T-cell (primary cell): Measurements from ENCODE around the gene LIN37. TPM values are rescaled to one million over a fixed set of nuclear protein-coding genes. Genes with fewer than 3 reads are reported as not detected.
A peak's percentile ranks its signal among the peaks of the same experiment; 100 is the strongest.

ENCODE experiments used
- ATAC-seq, 4 experiments: fragments of 200-7000 bp in 3 of 4; fragments of 150-1000 bp in 1 of 4; cut with Tn5 transposase; replicated peaks in 1 of 4; 1 replicate in 3 of 4; 2 replicates in 1 of 4; pipeline ENCODE4 v1.10.0; 2021; ENCODE audit warnings: moderate library complexity in 3 of 4, mild to moderate bottlenecking in 2 of 4, moderate number of reproducible peaks in 1 of 4
- CTCF ChIA-PET, 2 donors: fragments of 300-600 bp; sonication (Branson Sonifier 250); formaldehyde crosslinking; loops; one replicate each; lab custom pipeline; 2022; ENCODE audit warnings: antibody characterized with exemption in 2 of 2; lab: Charles Lee
- POLR2A ChIA-PET, 2 donors: fragments of 300-600 bp; sonication (Branson Sonifier 250); formaldehyde crosslinking; loops; one replicate each; lab custom pipeline; 2022; ENCODE audit warnings: antibody characterized with exemption in 2 of 2; lab: Charles Lee
- DNase-seq, 35 experiments: peaks; one replicate each; pipeline versions ENCODE4 v3.0.0 to v3.0.0-alpha.2; 2013 to 2023
- H3K27ac ChIP-seq: one replicate; pipeline ENCODE4 v1.5.1; 2013; ENCODE audit warnings: low read length
- H3K27me3 ChIP-seq, 2 experiments: replicated peaks in 1 of 2; 1 replicate in 1 of 2; 2 replicates in 1 of 2; pipeline versions ENCODE4 v1.6.1 to v1.7.0; 2013; ENCODE audit warnings: low read length in 1 of 2, mixed read lengths in 1 of 2; ENCODE audit not compliant: control insufficient read depth in 2 of 2, insufficient read depth in 2 of 2; ENCODE audit errors: extremely low read depth in 1 of 2
- H3K36me3 ChIP-seq, 2 donors: 1 replicate in 1 of 2; 2 replicates in 1 of 2; pipeline versions ENCODE4 v1.6.1 to v1.7.0; 2013; ENCODE audit warnings: low read length in 1 of 2; ENCODE audit not compliant: control insufficient read depth in 2 of 2, insufficient read depth in 1 of 2; ENCODE audit errors: extremely low read depth in 1 of 2
- H3K4me1 ChIP-seq, 2 experiments: 1 replicate in 1 of 2; 2 replicates in 1 of 2; pipeline versions ENCODE4 v1.6.1 to v1.7.0; 2013; ENCODE audit warnings: low read length in 2 of 2, mixed read lengths in 1 of 2; ENCODE audit not compliant: insufficient read depth in 2 of 2, control insufficient read depth in 1 of 2; ENCODE audit errors: extremely low read depth in 1 of 2
- H3K4me3 ChIP-seq, 2 donors: 1 replicate in 1 of 2; 2 replicates in 1 of 2; pipeline versions ENCODE4 v1.5.1 to v1.7.0; 2013; ENCODE audit warnings: mild to moderate bottlenecking in 2 of 2, low read length in 1 of 2, moderate library complexity in 1 of 2; ENCODE audit not compliant: control insufficient read depth in 1 of 2; ENCODE audit errors: extremely low read depth in 1 of 2
- H3K9me3 ChIP-seq: 2 replicates; pipeline ENCODE4 v1.7.0; 2013
- H3K27ac Mint-ChIP-seq, 2 donors: one replicate each; pipeline ENCODE4 v1.8.0; 2020 to 2021; ENCODE audit warnings: mild to moderate bottlenecking in 2 of 2, mixed read lengths in 2 of 2
- H3K27me3 Mint-ChIP-seq, 2 donors: one replicate each; pipeline ENCODE4 v1.8.0; 2021 to 2022; ENCODE audit warnings: mixed read lengths in 2 of 2
- H3K36me3 Mint-ChIP-seq: one replicate; pipeline ENCODE4 v1.8.0; 2021; ENCODE audit warnings: mixed read lengths
- H3K4me1 Mint-ChIP-seq, 3 donors: one replicate each; pipeline ENCODE4 v1.8.0; 2020 to 2022; ENCODE audit warnings: mixed read lengths in 3 of 3, mild to moderate bottlenecking in 1 of 3
- H3K4me3 Mint-ChIP-seq, 3 donors: one replicate each; pipeline ENCODE4 v1.8.0; 2020 to 2022; ENCODE audit warnings: mild to moderate bottlenecking in 3 of 3, mixed read lengths in 3 of 3, moderate library complexity in 3 of 3
- H3K9me3 Mint-ChIP-seq, 3 donors: one replicate each; pipeline ENCODE4 v1.8.0; 2020 to 2022; ENCODE audit warnings: mixed read lengths in 3 of 3
- WGBS: methylation state at CpG from one replicate; pipeline ENCODE4 v1.1.5; 2013; ENCODE audit warnings: missing lambda C conversion rate; ENCODE audit not compliant: insufficient coverage; 5-methylcytosine and 5-hydroxymethylcytosine counted together
- total RNA-seq, 35 experiments: library from RNA in 6 of 35; stranded (reverse) in 6 of 35; fragments of 120-200 nt in 1 of 35; gene quantifications; one replicate each; pipeline versions ENCODE4 v1.2.1 to v1.2.4 and lab custom pipeline; 2013 to 2026

The LIN37 gene
- total RNA-seq, 5 donors from 2014 or later (not counting 1 experiment from before 2014, with no cell fraction given), result 11.8 to 23.6 (median 22.8) TPM

DNA sequence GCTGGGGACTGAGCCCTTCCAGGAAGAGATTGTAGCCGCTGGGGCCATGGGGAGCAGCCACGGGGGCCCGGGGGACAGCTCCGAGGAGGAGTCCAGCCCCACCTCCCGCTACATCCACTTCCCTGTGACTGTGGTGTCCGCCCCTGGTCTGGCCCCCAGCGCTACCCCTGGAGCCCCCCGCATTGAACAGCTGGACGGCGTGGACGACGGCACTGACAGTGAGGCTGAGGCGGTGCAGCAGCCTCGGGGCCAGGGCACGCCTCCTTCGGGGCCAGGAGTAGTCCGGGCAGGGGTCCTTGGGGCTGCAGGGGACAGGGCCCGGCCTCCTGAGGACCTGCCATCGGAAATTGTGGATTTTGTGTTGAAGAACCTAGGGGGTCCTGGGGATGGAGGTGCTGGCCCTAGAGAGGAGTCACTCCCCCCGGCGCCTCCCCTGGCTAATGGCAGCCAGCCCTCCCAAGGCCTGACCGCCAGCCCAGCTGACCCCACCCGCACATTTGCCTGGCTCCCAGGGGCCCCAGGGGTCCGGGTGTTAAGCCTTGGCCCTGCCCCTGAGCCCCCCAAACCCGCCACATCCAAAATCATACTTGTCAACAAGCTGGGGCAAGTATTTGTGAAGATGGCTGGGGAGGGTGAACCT, 15.7 kb upstream of the LIN37 start:
- Mint-ChIP-seq H3K4me1 (peaks cover 21 to 35% (median 23%) of the 10 kb centered on the region in 3 donors), H3K4me3 (no peak overlapping the region), H3K27me3 (no peaks in the 10 kb centered on the region), H3K36me3 (peaks cover 53% of the 10 kb centered on the region), H3K27ac (no peak overlapping the region), H3K9me3 (no peaks in the 10 kb centered on the region)
- no peak for DNase-seq
- WGBS, result 98% methylated on average over 16 of the region's 25 CpGs
- ChIA-PET CTCF (no interaction called here), POLR2A (no interaction called here)
- ATAC-seq, result no peak
- Histone ChIP-seq H3K27me3 (no peaks in the 10 kb centered on the region), H3K36me3 (peaks cover 25 to 88% of the 10 kb centered on the region in 2 donors), H3K4me3 (no peak overlapping the region), H3K4me1 (peaks cover 0 to 12% of the 10 kb centered on the region in 2 experiments), H3K27ac (no peak overlapping the region), H3K9me3 (no peaks in the 10 kb centered on the region)

DNA sequence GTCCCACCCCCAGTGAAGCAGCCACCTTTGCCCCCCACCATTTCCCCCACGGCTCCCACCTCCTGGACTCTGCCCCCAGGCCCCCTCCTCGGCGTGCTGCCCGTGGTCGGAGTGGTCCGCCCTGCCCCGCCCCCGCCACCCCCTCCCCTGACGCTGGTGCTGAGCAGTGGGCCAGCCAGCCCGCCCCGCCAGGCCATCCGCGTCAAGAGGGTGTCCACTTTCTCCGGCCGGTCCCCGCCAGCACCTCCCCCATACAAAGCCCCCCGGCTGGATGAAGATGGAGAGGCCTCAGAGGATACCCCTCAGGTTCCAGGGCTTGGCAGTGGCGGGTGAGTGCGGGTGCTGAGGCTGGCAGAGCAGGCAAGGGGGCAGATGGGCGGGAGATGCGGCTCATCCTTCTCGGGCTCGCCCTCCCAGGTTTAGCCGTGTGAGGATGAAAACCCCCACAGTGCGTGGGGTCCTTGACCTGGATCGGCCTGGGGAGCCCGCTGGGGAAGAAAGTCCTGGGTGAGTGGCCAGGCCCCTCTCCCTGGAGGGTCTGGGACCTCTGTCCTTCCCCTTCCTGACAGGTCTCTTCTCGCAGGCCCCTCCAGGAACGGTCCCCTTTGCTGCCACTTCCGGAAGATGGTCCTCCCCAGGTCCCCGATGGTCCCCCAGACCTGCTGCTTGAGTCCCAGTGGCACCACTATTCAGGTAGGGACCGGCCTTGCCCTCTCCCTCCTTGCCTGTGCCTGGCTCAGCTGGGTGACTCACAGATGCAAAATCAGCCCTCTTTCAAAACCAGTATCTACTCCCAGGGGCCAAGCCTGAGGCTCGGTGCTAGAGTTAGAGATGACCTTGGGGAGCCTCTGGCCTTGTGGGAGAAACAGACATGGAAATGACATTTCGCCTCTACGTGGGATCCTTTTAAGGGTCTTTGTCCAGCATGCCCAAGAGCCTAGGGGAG, 14.9 kb upstream of the LIN37 start:
- no peak overlapping the region for H3K4me3 Mint-ChIP-seq
- 96% methylated on average over 15 of the region's 35 CpGs for WGBS
- CTCF ChIA-PET, result no interaction called here
- H3K36me3 ChIP-seq, result peaks cover 23 to 88% of the 10 kb centered on the region in 2 donors
- H3K27ac Mint-ChIP-seq, result peak overlapping the region in 1 of 2 donors; percentile 67
- no peaks in the 10 kb centered on the region for H3K27me3 Mint-ChIP-seq
- POLR2A ChIA-PET, result no interaction called here
- H3K4me1 Mint-ChIP-seq, result peaks cover 21 to 42% (median 24%) of the 10 kb centered on the region in 3 donors
- DNase-seq (no peak), ATAC-seq (no peak)
- peaks cover 48% of the 10 kb centered on the region for H3K36me3 Mint-ChIP-seq
- H3K27me3 ChIP-seq, result no peaks in the 10 kb centered on the region
- H3K4me3 ChIP-seq, result no peak overlapping the region
- no peaks in the 10 kb centered on the region for H3K9me3 Mint-ChIP-seq
- no peaks in the 10 kb centered on the region for H3K9me3 ChIP-seq
- no peak overlapping the region for H3K27ac ChIP-seq
- H3K4me1 ChIP-seq, result peaks cover 0 to 15% of the 10 kb centered on the region in 2 experiments

DNA sequence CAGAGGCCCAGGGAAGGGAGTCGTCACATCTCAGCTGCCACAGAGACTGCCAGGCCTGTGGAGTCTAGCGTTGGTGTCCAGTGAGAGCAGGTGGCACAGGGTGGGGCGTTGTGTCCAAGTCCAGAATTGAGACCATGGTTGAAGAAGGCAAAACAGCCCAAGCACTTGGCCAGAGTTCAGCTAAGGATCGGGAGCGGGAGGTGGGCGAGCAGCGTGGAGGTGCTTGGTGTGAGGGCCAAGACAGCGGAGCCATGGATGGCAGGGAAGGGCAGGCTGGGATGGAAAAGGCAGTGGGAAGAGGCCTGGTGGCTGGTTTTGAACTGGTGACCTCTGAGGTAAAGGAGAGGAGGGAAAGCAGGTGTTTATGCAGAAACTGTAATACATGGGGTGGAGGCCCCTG, 14.1 kb upstream of the LIN37 start:
- Mint-ChIP-seq H3K9me3 (no peaks in the 10 kb centered on the region), H3K4me3 (no peak overlapping the region), H3K27me3 (no peaks in the 10 kb centered on the region), H3K4me1 (peaks cover 28 to 50% (median 31%) of the 10 kb centered on the region in 3 donors), H3K36me3 (peaks cover 44% of the 10 kb centered on the region), H3K27ac (peak overlapping the region; percentile 67 to 77)
- 97% methylated on average over 8 of the region's 8 CpGs for WGBS
- Histone ChIP-seq H3K27ac (no peak overlapping the region), H3K4me3 (no peak overlapping the region), H3K9me3 (no peaks in the 10 kb centered on the region), H3K4me1 (peaks cover 0 to 17% of the 10 kb centered on the region in 2 experiments), H3K27me3 (no peaks in the 10 kb centered on the region), H3K36me3 (peaks cover 23 to 88% of the 10 kb centered on the region in 2 donors)
- ATAC-seq (no peak), DNase-seq (no peak)
- CTCF ChIA-PET, result no interaction called here
- POLR2A ChIA-PET, result no interaction called here

DNA sequence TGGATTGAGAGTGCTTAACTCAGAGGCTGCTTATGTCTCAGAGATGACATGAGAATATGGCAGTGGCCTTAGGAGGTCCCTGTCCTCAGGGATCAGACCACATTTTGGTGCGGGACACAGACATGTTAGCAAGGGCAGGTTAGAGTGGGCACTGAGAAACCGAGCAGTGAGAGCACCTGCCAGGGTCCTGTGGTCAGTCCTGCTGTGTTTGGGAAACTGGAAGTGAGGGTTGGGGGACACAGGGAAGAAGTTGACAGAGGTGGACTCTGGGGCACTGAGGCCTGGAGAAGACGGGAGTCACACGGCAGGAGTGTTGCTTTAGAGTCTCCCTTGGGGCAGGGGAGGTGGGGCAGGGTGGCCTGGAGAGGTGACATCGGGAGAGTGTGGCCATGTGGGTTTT, 13.5 kb upstream of the LIN37 start:
- H3K4me3 ChIP-seq, result no peak overlapping the region
- H3K27ac Mint-ChIP-seq, result peak overlapping the region; percentile 19 to 77
- no peak for ATAC-seq
- H3K4me1 Mint-ChIP-seq, result peaks cover 33 to 53% (median 36%) of the 10 kb centered on the region in 3 donors
- no peaks in the 10 kb centered on the region for H3K27me3 Mint-ChIP-seq
- peaks cover 0 to 23% of the 10 kb centered on the region in 2 experiments for H3K4me1 ChIP-seq
- no peak overlapping the region for H3K4me3 Mint-ChIP-seq
- ChIA-PET POLR2A (no interaction called here), CTCF (no interaction called here)
- H3K9me3 ChIP-seq, result no peaks in the 10 kb centered on the region
- WGBS, result 93% methylated on average over 4 of the region's 5 CpGs
- peaks cover 38% of the 10 kb centered on the region for H3K36me3 Mint-ChIP-seq
- no peak overlapping the region for H3K27ac ChIP-seq
- no peaks in the 10 kb centered on the region for H3K27me3 ChIP-seq
- no peaks in the 10 kb centered on the region for H3K9me3 Mint-ChIP-seq
- H3K36me3 ChIP-seq, result peaks cover 23 to 87% of the 10 kb centered on the region in 2 donors
- no peak for DNase-seq

DNA sequence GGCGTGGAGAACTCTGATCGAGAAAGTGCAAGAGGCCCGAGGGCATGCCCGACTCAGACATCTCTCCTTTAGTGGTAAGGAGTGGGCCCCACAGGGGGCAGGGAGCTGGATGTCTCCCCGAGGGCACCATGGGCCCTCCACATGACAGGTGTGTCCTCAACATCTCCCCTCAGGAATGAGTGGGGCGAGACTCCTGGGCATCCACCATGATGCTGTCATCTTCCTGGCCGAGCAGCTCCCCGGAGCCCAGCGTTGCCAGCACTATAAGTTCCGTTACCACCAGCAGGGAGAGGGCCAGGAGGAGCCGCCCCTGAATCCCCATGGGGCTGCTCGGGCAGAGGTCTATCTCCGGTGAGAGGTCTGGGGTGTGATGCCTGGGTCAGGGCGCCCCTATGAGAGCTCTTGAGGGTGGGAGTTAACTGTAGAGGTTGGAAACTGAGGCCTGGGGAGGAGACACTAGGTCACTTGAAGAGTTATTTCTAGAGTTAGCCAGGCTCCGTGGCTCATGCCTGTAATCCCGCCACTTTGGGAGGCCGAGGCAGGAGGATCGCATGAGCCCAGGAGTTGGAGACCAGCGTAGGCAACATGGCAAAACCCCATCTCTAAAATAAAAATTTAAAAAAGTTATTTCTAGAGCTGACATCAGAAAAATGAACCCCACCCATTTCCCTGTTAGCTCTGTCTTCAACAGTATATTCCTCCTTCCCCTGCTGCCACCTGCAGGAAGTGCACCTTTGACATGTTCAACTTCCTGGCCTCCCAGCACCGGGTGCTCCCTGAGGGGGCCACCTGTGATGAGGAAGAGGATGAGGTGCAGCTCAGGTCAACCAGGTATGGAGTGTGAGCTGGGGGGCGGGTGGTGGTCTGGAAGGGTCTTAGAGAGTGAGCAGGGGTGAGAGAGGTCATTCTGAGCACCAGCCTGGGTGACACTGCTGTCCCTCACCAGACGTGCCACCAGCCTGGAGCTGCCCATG, 11.2 kb upstream of the LIN37 start:
- peaks cover 23% of the 10 kb centered on the region for H3K36me3 Mint-ChIP-seq
- ATAC-seq, result no peak

More for the DNA sequence above, 11.2 kb upstream of the LIN37 start:
- WGBS, result 78% methylated on average over 11 of the region's 22 CpGs
- Histone ChIP-seq H3K36me3 (peaks cover 12 to 64% of the 10 kb centered on the region in 2 donors), H3K4me3 (no peak overlapping the region), H3K9me3 (no peaks in the 10 kb centered on the region), H3K27me3 (no peaks in the 10 kb centered on the region), H3K27ac (no peak overlapping the region), H3K4me1 (peaks cover 0 to 45% of the 10 kb centered on the region in 2 experiments)
- no peak overlapping the region for H3K4me3 Mint-ChIP-seq
- H3K27me3 Mint-ChIP-seq, result no peaks in the 10 kb centered on the region
- peak overlapping the region; percentile 68 to 78 for H3K27ac Mint-ChIP-seq
- ChIA-PET POLR2A (no interaction called here), CTCF (interaction anchor here (0.7 to 1.0 kb wide), 2 partner anchors 36 to 43 kb away, joined by 4 to 5 read pairs; no protein-coding TSS in a partner anchor)
- H3K4me1 Mint-ChIP-seq, result peaks cover 35 to 52% (median 48%) of the 10 kb centered on the region in 3 donors
- no peaks in the 10 kb centered on the region for H3K9me3 Mint-ChIP-seq
- DNase-seq, result peak in 5 of 35 experiments; percentile 27 to 52 (median 34)
